HG02798 (cell line): ENCODE results near the gene ATXN2.
A peak's percentile ranks its signal among the peaks of the same experiment; 100 is the strongest.

Source experiments
- ATAC-seq: cut with Tn5 transposase; IDR thresholded peaks from one replicate; pipeline ENCODE4 v1.9.1; 2021; ENCODE audit warnings: mild to moderate bottlenecking; ENCODE audit not compliant: unreplicated experiment, poor library complexity

ATXN2 gene

DNA sequence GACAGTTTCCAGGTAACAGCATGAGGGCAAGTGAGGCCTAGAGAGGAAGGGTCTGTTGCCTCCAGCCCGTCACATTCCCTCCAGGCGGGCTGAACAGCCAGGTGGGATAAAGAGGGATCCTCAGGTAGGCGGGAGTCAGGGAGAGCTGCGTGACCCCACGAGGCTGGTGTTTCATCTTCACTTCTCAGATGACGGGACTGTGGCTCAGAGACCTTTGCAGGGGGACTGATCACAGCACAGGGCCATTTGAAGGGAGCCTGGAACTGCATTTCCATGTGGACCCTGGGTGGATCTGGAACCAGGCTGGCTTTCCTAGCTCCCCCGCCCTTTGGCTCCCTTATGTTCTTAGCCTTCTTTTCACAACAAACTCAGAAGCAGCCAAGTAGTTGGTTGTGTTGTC lies 156.0 kb downstream of the ATXN2 start:
- no peak for ATAC-seq

DNA sequence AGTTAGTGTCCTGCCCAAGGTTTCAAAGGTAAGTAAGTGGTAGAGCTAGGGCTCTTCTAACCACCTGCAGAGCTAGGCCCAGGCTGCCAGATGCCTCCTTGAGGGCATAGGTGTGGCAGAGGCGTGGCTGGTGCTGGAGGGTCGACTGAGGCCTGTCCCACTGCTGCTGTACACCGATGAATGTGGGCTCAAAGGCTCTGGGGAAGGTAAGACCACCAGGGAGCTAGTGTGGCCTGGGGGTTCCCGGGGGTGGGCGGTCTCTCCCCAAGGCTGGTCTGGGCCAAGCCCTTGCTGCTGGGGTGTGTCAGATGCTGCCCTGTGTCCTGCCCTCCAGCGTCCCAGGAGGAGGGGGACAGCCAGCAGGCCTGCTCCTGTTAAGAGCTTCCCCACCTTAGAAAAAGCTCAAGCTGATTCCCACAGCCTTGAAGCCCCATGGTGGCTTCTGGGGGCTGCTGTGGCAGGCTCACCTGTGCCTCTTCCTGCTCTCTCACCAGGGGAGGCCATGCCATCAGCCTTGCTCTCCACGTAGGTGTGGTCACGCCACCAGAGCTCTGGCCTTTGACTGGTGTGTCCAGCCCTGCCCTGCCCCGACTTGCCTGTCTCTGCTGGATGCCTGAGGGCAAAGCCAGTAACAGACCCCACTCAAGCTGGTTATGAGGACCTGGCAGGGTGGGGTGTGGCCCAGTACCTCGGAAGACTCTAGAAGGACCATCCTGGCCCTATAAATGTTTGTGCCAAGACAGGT lies 156.6 kb downstream of the ATXN2 start:
- no peak for ATAC-seq

DNA sequence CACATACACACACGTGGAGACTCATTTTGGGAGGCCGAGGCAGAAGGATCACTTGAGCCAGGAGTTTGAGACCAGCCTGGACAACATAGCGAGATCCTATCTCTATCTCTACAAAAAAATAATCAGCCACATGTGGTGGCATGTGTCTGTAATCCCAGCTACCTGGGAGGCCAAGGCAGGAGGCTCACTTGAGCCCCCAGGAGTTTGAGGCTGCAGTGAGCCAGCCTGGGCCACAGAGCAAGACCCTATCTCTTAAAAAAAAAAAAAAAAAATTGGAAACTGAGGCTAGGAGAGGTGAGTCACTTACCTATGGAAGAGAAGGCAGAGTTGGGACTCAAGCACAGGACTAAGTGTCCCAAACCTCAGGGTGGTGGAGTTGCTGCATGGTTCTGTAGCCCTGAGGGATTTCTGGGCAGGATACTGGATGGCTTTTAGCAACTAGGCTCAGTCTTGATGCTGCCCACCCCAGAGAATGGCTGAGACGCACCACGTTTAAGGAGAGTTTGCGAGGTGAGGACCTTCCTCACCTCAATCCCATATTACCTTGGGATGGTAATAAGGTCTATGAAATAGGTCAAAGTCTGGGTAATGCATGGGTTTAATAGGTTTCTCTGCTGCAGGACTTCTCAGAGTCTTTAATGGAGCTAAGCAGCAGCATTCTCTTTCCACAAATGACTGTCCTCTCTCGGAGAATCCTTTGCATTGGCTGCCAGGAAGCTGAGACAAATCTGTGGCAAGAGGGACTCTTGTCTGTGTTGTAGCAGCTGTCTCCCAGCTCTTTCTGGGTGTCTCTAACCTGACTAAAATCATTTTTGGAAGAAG lies 157.8 kb downstream of the ATXN2 start:
- ATAC-seq, result no peak

DNA sequence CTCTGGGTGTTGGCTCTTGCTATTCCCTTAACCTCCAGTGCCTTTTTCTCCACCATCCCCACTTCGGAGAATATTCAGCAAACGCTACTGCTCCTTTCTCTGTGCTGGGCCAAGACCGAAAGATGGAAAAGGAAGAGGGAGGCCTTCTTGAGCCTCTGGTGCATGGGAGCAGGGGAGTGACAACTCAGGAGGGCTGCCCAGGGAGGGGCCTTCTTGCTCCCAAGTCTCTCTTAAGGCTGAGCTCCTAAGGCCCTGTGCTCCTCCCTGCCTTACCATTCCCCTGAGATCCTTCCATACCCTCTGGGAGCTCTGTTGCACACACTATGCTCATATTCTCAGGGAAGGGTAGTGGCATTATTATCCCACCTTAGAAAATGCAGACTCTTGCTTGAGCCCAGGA lies 158.5 kb downstream of the ATXN2 start:
- ATAC-seq, result no peak

DNA sequence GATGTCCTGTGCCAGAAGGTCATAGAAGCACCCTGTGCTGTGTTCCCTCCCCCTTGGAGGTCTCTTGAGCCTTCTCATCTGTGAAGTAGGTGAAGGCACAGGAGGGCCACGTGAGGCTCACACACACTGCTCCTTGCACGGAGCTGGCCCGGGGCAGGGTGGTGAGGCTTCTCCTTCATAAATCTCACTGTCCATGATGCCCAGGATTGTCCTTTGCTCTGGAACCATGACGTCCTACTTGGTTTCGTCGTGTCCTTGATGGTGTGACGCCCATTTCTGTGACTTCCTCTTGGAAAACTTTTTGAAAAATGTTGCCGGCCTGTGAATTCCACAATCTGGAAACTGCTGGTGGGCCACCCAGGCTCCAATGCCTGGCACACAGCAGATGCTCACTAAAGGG lies 159.0 kb downstream of the ATXN2 start:
- ATAC-seq, result no peak

DNA sequence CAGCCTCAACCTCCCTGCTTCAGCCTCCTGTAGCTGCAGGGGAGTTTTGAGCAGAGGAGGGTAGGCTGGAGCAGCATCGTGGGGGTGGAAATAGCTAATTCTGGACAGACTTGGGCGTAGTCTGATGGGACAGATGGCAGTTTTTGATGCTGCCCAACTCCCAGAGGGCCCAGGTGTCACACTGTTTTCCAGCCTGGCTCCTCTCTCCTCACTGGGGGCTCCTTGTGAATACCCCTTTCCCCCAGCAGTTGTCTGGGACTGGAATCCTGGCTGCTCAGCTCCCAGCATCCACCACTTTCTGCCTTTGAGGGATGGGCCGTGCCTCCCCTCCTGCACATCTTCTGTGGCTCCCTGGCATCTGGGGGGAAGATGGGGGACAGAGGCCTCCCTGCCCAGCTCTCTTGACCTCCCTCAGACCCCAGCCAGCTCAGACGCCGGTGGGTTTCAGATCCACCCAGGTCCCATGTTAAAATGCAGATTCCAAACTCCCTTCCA lies 159.4 kb downstream of the ATXN2 start:
- ATAC-seq, result no peak

GRCh38 chr12:111438481-111438880 lies 160.6 kb downstream of the ATXN2 start:
- no peak for ATAC-seq

GRCh38 chr12:111437816-111438454 lies 161.2 kb downstream of the ATXN2 start:
- ATAC-seq, result no peak

- ATAC-seq, result no peak
Measured at GRCh38 chr12:111436811-111437210, 162.3 kb downstream of the ATXN2 start.

- ATAC-seq, result no peak
Measured at GRCh38 chr12:111436266-111436665, 162.8 kb downstream of the ATXN2 start.

DNA sequence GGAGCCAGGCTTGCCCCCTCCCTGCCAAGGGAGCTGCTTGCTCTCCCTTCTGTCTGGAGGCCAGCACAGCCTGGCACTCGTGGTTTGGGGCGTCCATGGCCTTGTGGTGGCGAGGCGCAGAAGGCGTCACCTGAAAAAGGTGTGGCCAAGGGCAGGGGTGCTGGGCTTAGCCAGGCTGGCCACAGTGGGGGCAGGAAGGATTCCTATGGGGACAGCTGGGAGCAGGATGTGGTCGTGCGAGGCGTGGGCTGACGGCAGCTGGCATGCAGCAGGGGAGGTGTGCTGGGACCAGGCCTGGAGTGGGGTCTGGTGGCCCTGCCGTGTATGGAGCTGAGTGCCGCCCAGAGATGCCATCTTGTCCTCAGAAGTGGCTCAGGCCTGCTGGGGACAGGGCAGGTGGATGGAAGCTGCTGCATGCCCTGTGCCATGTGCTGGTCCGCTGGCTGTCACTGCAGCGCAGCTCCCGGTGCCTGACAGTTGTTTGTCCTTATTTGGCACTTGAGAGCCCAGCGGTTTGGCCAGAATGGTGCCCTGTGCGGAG lies 163.4 kb downstream of the ATXN2 start:
- no peak for ATAC-seq

DNA sequence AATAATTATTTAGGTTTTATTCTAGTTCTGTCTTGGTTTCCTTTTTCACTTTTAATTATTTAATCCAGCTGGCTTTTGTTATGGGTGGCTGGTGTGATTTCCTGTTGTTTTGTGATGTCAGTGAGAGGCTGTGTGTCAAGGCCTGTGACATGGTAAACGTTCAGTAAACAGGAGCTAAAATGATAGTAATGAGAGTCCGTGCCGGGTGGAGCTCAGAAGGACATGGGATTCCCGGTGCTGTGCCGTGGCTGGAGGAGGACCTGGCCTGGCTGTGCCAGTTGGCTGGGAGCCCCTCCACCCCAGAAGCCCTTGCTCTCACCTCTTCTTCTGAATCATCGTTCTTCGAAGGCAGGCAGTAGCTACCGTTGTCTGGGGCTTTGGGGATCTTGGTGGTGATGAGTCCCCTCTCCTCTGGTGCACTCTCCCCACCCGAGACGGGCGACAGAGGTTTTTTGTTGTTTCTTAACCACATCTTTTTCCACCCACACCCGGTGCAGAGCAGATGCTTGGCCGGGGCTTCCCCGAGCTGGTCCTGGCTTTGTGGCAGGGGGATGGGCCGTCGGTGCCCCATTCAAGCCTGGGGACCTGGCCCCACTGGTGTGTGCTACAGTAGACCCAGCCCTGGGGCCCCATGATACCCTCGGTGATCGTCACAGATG lies 164.3 kb downstream of the ATXN2 start:
- ATAC-seq, result peak; percentile 76

DNA sequence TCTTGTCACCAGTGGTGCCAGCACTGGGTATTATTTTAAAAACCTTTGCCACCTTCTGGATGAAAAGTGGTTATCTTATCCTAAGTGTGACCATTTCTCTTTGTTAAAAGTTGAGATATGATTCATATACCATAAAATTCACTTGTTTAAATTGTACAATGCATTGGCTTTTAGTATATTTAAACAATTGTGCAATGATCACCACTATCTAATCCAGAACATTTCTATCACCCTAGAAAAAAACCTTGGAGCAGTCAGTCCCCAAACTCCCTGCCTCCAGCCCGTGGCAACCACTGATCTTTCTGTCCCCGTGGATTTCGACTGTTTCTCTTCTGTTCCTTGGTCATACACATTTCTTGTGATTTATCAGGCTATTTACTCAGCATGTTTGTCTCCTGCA lies 165.1 kb downstream of the ATXN2 start:
- no peak for ATAC-seq

DNA sequence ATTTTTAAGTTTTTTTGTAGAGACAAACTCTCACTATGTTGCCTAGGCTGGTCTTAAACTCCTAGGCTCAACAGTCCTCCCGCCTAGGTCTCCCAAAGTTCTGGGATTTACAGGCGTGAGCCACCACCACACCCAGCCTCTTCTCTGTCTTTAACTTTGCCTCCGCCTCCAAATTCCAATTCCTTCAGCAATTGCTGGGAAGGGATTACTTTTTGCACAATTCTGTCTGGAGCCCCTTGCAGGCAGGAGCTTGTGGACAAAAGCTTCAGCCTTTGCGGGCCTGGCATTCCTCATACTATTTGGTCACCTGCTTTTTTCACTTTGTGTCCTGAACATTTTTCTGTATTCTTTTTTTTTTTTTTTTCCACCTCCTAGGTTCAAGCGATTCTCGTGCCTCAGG lies 167.3 kb downstream of the ATXN2 start:
- ATAC-seq, result no peak

DNA sequence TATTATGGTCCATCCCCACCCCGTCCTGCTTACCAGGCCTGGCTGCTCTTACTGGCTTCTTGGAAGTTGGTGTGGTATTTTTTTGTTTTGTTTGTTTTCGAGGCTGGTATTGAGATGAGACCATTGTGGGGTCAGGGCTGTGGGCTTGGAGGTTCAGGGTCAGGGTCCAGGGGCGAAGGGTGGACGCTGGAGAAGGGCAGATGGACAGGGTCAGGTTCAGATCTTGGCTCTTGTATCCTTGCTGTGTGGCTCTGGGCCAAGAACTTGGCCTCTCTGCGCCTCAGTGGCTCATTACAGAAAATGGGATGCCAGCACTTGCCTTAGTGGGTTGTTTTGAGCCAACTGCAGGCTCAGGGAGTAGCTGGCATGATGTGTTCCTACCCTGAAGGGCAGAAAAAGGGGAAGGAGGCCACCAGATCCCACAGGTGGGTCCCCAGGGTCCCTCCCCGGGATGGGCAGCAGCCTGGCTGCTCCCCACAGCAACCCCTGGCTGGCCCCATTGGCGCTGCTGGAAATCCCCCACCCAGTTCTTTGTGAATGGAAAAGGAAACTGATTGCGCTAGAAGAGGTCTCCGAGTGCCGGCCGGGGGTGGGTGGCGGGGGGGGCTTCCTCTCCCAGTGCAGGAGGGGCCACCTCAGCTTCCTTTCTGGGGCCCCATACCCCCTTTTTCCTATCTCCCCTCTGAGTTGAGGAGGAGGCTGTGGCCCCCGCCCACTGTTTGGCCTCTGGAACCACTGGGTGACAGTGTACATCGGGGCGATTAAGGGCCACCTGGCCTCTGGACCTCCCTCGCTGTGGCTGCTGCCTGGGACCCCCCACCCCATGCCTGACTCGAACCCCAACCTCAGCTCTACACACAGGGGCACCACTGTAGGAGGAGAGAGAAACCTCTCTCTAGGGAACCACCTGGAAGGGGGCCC lies 168.4 kb downstream of the ATXN2 start:
- no peak for ATAC-seq

- peak; percentile 33 for ATAC-seq
Measured at GRCh38 chr12:111429828-111430432, 169.2 kb downstream of the ATXN2 start.

DNA sequence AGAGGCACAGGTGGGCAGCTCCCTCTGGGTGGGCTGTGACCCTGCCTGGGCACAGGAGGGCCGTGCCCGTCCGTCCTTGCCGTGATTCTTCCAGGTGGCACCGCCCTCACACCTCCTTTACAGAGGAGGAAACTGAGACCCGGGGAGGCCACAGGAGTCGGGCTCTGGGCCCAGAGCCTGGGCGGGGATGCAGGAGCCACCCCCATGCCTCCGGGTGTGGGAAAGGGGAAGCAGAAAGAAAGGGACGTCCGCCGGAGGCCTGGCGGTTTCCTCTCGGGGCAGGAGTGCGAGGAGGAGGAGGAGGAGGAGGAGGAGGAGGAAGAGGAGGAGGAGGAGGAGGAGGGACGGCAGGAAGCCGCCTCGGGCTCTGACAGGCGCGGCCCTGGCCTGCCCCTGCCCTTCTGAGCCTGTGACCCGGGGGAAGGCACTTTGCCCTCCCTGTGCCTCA lies 170.4 kb downstream of the ATXN2 start:
- no peak for ATAC-seq

DNA sequence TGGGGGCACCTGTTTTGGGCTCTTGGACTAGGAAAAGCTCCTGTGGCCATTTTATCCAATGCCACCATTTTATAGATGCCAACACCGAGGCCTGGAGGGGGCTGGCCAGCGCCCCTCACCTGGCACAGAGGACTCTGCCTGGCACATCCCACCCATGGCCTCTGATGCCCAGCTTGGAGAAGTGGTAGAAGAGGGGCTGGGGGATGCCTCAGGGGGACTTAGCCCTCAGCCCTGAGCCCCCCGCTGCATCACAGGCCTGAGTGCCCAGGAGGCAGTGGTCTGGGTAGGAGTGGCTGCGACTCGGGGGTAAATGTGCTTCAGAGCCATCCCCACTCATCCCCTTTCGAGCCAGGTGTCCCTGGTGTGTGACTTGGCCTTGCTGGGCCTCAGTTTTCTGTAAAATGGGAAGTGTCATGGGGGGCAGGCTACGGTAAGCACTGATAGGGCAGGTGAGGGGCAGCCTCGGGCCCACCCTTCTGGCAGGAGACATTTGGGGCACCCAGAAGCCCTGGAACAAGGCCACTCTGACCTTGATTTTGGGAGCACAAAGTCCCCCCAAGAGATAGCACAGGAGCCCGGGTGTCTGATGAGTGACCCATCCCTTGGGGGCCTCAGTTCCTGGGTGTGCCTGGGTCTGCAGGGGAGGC lies 170.9 kb downstream of the ATXN2 start:
- ATAC-seq, result no peak
